HepG2 (cell line): ENCODE measurements around the gene ARIH1.

ENCODE experiments used
- BHLHE40 ChIP-seq: IDR thresholded peaks from 2 replicates; pipeline ENCODE4 v1.6.1; 2011; ENCODE audit warnings: low read length, improper control_type of control experiment
- CTCF ChIP-seq: sonication (generic); formaldehyde crosslinking; IDR thresholded peaks from 2 replicates; pipeline ENCODE4 v1.5.0; 2020; ENCODE audit warnings: mild to moderate bottlenecking, missing genetic modification reagents, moderate library complexity
- HCFC1 ChIP-seq: fragments of 150-350 bp; IDR thresholded peaks from 2 replicates; pipeline ENCODE4 v1.6.1; 2014; ENCODE audit warnings: low read depth, low read length
- PHF21A ChIP-seq: sonication (generic); formaldehyde crosslinking; IDR thresholded peaks from 2 replicates; pipeline ENCODE4 v1.5.0; 2020; ENCODE audit warnings: mild to moderate bottlenecking, missing genetic modification reagents
- POLR2AphosphoS5 ChIP-seq: IDR thresholded peaks from 2 replicates; pipeline ENCODE4 v1.6.1; 2012; ENCODE audit warnings: low read depth, low read length
- ZKSCAN8 ChIP-seq: IDR thresholded peaks from 2 replicates; pipeline ENCODE4 v1.6.1; 2016; ENCODE audit warnings: borderline replicate concordance, missing genetic modification reagents, missing compliant biosample characterization
- ZNF510 ChIP-seq: sonication (generic); formaldehyde crosslinking; IDR thresholded peaks from 2 replicates; pipeline ENCODE4 v1.4.0; 2020; ENCODE audit warnings: low read depth, mild to moderate bottlenecking, missing genetic modification reagents
- TF ChIP-seq, protein P1 (sequence below): sonication (generic); formaldehyde crosslinking; IDR thresholded peaks from 2 replicates; pipeline ENCODE4 v1.5.0; 2020; ENCODE audit warnings: mild to moderate bottlenecking, missing genetic modification reagents
- TF ChIP-seq, protein P2 (sequence below): IDR thresholded peaks from 2 replicates; pipeline ENCODE4 v1.6.1; 2012; ENCODE audit warnings: low read depth, low read length, improper control_type of control experiment

- TF ChIP-seq BHLHE40 (no peak), CTCF (no peak), ZKSCAN8 (CRISPR knock-in tag) (no peak), POLR2AphosphoS5 (no peak), ZNF510 (CRISPR knock-in tag) (no peak), PHF21A (no peak), HCFC1 (no peak)
- TF ChIP-seq, protein P1, sequence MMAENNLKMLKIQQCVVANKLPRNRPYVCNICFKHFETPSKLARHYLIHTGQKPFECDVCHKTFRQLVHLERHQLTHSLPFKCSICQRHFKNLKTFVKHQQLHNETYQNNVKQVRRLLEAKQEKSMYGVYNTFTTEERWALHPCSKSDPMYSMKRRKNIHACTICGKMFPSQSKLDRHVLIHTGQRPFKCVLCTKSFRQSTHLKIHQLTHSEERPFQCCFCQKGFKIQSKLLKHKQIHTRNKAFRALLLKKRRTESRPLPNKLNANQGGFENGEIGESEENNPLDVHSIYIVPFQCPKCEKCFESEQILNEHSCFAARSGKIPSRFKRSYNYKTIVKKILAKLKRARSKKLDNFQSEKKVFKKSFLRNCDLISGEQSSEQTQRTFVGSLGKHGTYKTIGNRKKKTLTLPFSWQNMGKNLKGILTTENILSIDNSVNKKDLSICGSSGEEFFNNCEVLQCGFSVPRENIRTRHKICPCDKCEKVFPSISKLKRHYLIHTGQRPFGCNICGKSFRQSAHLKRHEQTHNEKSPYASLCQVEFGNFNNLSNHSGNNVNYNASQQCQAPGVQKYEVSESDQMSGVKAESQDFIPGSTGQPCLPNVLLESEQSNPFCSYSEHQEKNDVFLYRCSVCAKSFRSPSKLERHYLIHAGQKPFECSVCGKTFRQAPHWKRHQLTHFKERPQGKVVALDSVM (CRISPR knock-in tag) = no peak
- TF ChIP-seq, protein P2, sequence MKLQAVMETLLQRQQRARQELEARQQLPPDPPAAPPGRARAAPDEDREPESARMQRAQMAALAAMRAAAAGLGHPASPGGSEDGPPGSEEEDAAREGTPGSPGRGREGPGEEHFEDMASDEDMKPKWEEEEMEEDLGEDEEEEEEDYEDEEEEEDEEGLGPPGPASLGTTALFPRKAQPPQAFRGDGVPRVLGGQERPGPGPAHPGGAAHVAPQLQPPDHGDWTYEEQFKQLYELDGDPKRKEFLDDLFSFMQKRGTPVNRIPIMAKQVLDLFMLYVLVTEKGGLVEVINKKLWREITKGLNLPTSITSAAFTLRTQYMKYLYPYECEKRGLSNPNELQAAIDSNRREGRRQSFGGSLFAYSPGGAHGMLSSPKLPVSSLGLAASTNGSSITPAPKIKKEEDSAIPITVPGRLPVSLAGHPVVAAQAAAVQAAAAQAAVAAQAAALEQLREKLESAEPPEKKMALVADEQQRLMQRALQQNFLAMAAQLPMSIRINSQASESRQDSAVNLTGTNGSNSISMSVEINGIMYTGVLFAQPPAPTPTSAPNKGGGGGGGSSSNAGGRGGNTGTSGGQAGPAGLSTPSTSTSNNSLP = no peak
Measured at GRCh38 chr15:72472992-72473610, 1.0 kb upstream of the ARIH1 start.
